AG09319 (cell line): ENCODE results near the gene CCDC9B.

Experiments used
- DNase-seq: peaks from one replicate; pipeline ENCODE4 v3.0.0-alpha.2; 2010; ENCODE audit warnings: low read depth; ENCODE audit errors: extremely low read depth
- TF ChIP-seq, protein P1 (sequence below): IDR thresholded peaks from 2 replicates; pipeline ENCODE4 v1.5.1; 2011; ENCODE audit warnings: low read depth, mild to moderate bottlenecking, inconsistent platforms, low read length, moderate library complexity

CCDC9B gene

DNA sequence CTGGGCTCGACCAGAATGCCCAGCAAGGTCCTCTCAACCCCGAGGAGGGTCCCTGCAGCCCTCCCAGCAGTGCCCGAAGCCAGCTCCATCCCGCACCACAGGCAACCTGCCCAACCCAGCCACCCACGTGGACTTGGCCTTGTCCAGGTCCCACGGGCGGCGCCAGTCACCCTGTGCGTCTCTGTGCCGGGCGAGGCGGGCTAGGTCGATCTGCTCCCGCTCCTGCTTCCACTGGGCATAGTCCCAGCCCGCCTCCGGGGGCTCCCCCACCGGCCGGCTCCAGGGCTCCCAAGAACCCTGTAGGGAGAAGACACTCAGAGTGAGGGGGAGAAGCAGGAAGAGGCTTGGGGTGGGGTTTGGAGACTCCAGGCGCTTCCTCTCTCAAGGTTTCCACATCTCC, 3.1 kb downstream of the CCDC9B start:
- DNase-seq = no peak
- TF ChIP-seq, protein P1, sequence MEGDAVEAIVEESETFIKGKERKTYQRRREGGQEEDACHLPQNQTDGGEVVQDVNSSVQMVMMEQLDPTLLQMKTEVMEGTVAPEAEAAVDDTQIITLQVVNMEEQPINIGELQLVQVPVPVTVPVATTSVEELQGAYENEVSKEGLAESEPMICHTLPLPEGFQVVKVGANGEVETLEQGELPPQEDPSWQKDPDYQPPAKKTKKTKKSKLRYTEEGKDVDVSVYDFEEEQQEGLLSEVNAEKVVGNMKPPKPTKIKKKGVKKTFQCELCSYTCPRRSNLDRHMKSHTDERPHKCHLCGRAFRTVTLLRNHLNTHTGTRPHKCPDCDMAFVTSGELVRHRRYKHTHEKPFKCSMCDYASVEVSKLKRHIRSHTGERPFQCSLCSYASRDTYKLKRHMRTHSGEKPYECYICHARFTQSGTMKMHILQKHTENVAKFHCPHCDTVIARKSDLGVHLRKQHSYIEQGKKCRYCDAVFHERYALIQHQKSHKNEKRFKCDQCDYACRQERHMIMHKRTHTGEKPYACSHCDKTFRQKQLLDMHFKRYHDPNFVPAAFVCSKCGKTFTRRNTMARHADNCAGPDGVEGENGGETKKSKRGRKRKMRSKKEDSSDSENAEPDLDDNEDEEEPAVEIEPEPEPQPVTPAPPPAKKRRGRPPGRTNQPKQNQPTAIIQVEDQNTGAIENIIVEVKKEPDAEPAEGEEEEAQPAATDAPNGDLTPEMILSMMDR = no peak

DNA sequence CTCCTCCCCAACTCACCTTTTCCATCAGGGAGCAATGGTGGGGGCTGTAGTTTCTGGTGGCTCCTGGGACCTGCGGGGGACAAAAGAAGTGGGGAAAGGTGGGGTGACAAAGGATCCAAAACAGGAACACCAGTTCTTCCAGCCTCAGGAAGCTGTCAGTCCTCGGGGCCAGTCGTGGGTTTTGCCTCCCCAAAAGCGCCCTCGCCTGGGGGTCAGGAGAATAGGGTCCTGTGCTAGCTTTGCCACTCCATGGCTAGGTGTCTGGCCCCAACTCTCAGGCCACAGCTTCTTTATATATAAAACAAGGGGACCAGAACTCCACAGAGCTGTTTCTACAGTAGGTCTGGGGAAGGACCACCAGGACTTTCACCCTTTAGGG, 4.0 kb downstream of the CCDC9B start:
- TF ChIP-seq, protein P1 = no peak
- no peak for DNase-seq

DNA sequence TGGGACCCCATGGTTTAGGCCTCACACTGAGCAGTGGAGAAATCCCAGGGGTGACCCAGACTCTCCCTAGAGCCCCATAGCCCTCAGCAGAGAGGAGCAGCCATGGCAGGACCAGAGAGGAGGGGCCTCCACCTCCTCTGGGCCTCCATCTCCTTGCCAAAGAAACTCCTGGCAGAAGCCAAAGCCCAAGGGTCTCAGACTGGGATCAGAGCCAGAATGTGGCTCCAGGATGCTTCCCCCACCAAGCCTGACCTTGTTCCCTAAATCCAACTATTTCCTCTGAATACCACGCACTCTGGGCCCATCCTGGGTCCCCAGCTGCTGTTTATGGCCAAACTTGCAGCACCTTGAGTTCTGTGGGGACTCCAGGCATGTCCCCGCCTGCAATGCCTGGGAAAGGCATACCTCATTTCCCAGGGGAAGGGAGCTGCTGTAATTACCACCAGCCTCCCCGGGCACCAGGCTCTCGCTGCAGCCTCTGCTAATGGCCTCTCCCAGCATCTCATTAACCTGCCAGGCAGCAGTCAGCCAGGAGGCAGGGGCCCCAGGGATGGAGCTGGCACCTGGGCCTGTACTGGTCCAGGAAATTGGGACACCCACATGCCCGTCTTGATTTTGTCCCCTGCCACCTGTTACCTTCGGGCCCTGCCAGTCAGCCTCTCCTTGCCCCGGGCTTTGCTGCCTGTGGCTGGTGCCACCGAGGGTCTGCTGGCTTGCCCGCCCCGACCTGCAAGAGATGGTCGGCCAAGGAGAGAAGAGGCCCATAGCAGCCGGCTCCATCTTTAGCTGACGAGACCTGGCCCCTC, 4.6 kb downstream of the CCDC9B start:
- TF ChIP-seq, protein P1 = no peak
- no peak for DNase-seq

DNA sequence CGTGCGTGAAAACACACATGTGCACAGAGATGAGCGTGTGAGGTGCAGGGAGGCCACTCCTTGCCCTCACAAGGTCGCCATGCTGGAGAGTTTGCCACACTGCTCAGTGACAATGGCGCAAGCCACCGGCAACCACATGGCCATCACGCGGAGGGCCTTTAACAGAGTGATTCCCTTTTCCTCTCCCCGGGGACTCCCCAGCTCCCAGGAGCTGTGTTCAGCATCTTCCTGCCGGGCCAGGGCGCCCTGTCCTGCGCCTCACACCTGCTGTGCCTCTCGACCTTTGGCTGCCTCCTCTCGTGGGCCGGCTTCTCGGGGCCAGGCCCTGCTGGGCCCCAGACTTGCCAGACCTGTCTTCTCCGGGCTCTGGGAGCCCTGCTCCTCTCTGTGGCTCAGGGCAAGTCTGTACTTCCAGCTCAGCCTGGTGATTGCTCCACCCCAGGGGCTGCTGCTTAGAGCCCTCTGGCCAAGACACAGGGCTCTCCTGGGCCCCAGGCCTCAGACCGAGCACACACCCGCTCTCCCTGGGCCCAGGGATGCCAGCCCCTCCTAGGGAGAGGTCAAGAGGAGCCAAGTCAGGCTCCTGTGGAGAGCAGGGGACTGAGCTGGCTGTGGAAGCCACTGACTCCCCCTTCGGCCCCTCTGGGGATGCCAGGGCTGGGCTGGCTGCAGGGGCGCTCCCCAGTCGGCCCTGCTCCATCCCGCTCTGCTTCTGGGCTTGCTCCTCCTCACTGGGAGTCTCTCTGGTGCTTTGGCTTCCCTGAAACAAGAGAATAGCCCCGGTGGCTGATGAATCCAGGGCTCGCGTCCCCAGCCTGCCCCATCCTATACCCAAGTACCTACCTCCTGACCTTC, 5.6 kb downstream of the CCDC9B start:
- TF ChIP-seq, protein P1 = no peak
- DNase-seq = no peak

DNA sequence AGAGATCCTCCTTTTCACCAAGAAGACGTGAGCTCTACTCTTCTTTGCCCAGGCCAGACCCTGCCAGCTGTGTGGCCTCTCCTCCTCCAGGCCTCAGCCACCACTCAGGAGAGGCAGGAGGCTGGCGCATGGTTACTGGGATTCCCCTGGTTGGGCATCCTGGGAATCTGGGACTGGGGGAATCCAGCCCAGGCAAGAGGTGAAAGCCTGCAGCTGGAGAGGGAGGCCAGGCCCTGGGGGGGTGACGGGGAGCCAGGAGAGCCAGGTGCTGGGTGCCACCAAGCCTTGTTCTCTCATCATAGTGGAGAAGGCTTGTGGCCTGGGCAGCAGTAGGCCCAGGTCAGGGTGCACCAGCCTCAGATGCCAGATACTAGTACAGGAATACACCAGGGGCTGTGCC, 6.2 kb downstream of the CCDC9B start:
- DNase-seq = no peak
- TF ChIP-seq, protein P1 = no peak

DNA sequence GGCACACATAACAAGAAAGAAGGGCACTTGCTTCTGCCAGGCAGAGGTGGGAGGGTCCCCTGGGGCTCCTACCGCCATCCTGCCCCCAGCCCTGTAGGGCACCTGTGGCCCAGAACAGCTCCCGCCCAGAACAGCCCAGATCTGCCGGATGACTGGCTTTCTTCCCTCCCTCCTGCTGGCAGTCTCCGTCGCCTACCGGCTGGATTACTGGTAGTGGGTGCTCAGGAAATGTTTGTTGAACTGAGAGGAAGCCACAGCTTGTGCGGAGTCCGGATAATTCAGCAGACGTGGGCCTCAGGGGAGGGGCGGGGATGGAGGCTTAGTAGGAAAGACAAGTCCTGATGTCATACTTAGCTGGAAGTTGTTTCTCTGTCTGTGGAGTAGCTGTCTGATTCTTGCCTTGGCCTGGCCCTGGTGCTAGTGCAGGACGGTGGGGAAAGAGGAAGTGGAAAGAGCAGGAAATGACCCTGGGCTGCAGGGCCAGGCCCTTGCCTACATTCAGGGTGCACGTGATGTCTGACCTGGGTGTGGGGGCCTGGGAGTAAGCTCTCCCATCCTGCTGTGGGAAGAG, 6.7 kb downstream of the CCDC9B start:
- TF ChIP-seq, protein P1 = no peak
- no peak for DNase-seq
